ENCODE measurements around the gene TENM3.

Gene TENM3

GRCh38 chr4:182643801-182644682 is 400.8 kb downstream of the TENM3 start:
- DNase-seq: no peak

GRCh38 chr4:182644683-182645050 is 401.5 kb downstream of the TENM3 start:
- no peak for DNase-seq

GRCh38 chr4:182645511-182645910 is 402.3 kb downstream of the TENM3 start:
- DNase-seq: no peak

GRCh38 chr4:182647646-182648300 is 404.6 kb downstream of the TENM3 start:
- DNase-seq: no peak

GRCh38 chr4:182648766-182649165 is 405.6 kb downstream of the TENM3 start:
- no peak for DNase-seq

- no peak for DNase-seq
These were observed 406.7 kb downstream of the TENM3 start for GRCh38 chr4:182649698-182650477.

- DNase-seq: no peak
These were observed 410.4 kb downstream of the TENM3 start for GRCh38 chr4:182653596-182653995.

- no peak for DNase-seq
These were observed 412.1 kb downstream of the TENM3 start for GRCh38 chr4:182655340-182655739.

GRCh38 chr4:182662551-182662950 is 419.3 kb downstream of the TENM3 start:
- no peak for DNase-seq

GRCh38 chr4:182671231-182671630 is 428.0 kb downstream of the TENM3 start:
- DNase-seq: no peak

- no peak for DNase-seq
These were observed 428.5 kb downstream of the TENM3 start for GRCh38 chr4:182671749-182672148.

GRCh38 chr4:182678590-182678989 is 435.4 kb downstream of the TENM3 start:
- no peak for DNase-seq

GRCh38 chr4:182679533-182679932 is 436.3 kb downstream of the TENM3 start:
- DNase-seq: no peak

- no peak for DNase-seq
These were observed 437.0 kb downstream of the TENM3 start for GRCh38 chr4:182680234-182680653.

GRCh38 chr4:182683661-182684060 is 440.5 kb downstream of the TENM3 start:
- no peak for DNase-seq

GRCh38 chr4:182684796-182685195 is 441.6 kb downstream of the TENM3 start:
- DNase-seq: no peak

- DNase-seq: no peak
These were observed 444.9 kb downstream of the TENM3 start for GRCh38 chr4:182688081-182688480.

GRCh38 chr4:182694551-182694950 is 451.3 kb downstream of the TENM3 start:
- no peak for DNase-seq

- no peak for DNase-seq
These were observed 451.8 kb downstream of the TENM3 start for GRCh38 chr4:182695009-182695408.

- no peak for DNase-seq
These were observed 452.6 kb downstream of the TENM3 start for GRCh38 chr4:182695842-182696241.

GRCh38 chr4:182697094-182697493 is 453.9 kb downstream of the TENM3 start:
- DNase-seq: no peak

- no peak for DNase-seq
These were observed 455.0 kb downstream of the TENM3 start for GRCh38 chr4:182698212-182698611.

- DNase-seq: no peak
These were observed 456.0 kb downstream of the TENM3 start for GRCh38 chr4:182699201-182699600.

- no peak for DNase-seq
These were observed 456.6 kb downstream of the TENM3 start for GRCh38 chr4:182699795-182700194.
